ENCODE measurements around the gene MET. TPM values are rescaled to one million over a fixed set of nuclear protein-coding genes. Genes with fewer than 3 reads are reported as not detected.

Gene MET
- total RNA-seq, 1 experiment from 2014 or later: 5.0 TPM

GRCh38 chr7:116692401-116693308 lies 20.7 kb downstream of the MET start:
- H4K20me1 ChIP-seq (ENCODE audit: control insufficient read depth, insufficient read depth, insufficient read length): no peaks in the 10 kb centered on the region
- no peak overlapping the region for H3K9ac ChIP-seq (ENCODE audit: extremely low read depth, insufficient read length, low read length)
- no peak overlapping the region for H4K91ac ChIP-seq (ENCODE audit: insufficient read length, low read depth, low read length)
- Mint-ChIP-seq H3K4me3 (no peak overlapping the region), H3K36me3 (ENCODE audit: insufficient read depth in 1 of 3, low read depth in 3 of 3) (no peaks in the 10 kb centered on the region), H3K27me3 (ENCODE audit: low read depth) (no peaks in the 10 kb centered on the region), H3K27ac (no peak overlapping the region), H3K4me1 (peaks cover 21 to 24% of the 10 kb centered on the region in 2 experiments), H3K9me3 (no peaks in the 10 kb centered on the region)
- H2BK12ac ChIP-seq (ENCODE audit: insufficient read length, low read depth, low read length): no peak overlapping the region
- no peak overlapping the region for H2BK120ac ChIP-seq (ENCODE audit: low read depth, low read length, poor library complexity, severe bottlenecking)
- TF ChIP-seq CTCF (conservative IDR thresholded peaks at IDR 0.05): no peak
- WGBS (ENCODE audit: extremely low coverage, insufficient read length, low lambda C conversion rate): no CpG with 5 or more reads among the region's 5 CpGs
- no peaks in the 10 kb centered on the region for H3K23me2 ChIP-seq (ENCODE audit: insufficient read length, low read depth, low read length, poor library complexity, severe bottlenecking)
- no peaks in the 10 kb centered on the region for H3K79me1 ChIP-seq (ENCODE audit: insufficient read depth, low read depth, low read length, poor library complexity, severe bottlenecking)
- H3K79me2 ChIP-seq (ENCODE audit: insufficient read depth, low read length): no peaks in the 10 kb centered on the region
- H3K14ac ChIP-seq (ENCODE audit: insufficient read depth, low read length): no peak overlapping the region
- H3K4ac ChIP-seq (ENCODE audit: low read depth, low read length): no peak overlapping the region
- H3K23ac ChIP-seq (ENCODE audit: insufficient read length, low read depth, low read length): no peak overlapping the region
- H3K9me3 ChIP-seq (ENCODE audit: control insufficient read depth, low read depth, low read length): no peaks in the 10 kb centered on the region
- H3K4me2 ChIP-seq (ENCODE audit: insufficient read depth, insufficient read length, low read length): no peak overlapping the region
- no peak overlapping the region for H3K27ac ChIP-seq (ENCODE audit: insufficient read length, low read depth, low read length)
- H3K18ac ChIP-seq (ENCODE audit: insufficient read length, low read depth, low read length): no peak overlapping the region
- H2BK5ac ChIP-seq (ENCODE audit: insufficient read length, low read length): no peak overlapping the region
- no peak overlapping the region for H2BK15ac ChIP-seq (ENCODE audit: low read depth, low read length)
- H3K4me1 ChIP-seq (ENCODE audit: insufficient read depth, low read length): peaks cover 3% of the 10 kb centered on the region; the same call in 1 of the 2 replicates
- H4K5ac ChIP-seq (ENCODE audit: insufficient read length, low read depth, low read length): no peak overlapping the region
- no peak for DNase-seq
- H3T11ph ChIP-seq (ENCODE audit: low read length): no peak overlapping the region
- H2BK20ac ChIP-seq (ENCODE audit: low read depth, low read length, poor library complexity, severe bottlenecking): no peak overlapping the region
- no peak overlapping the region for H3K56ac ChIP-seq (ENCODE audit: insufficient read length, low read depth, low read length)
- H2AFZ ChIP-seq (ENCODE audit: low read length): no peak overlapping the region
- no peak overlapping the region for H2AK5ac ChIP-seq (ENCODE audit: insufficient read length, low read length)
- no peaks in the 10 kb centered on the region for H3K27me3 ChIP-seq (ENCODE audit: insufficient read depth, low read length)
- H4K8ac ChIP-seq (replicated peaks; ENCODE audit: insufficient read length, low read depth, low read length): no peak overlapping the region

Measured in H9 (cell line).